ENCODE results near the gene CLSTN2.

- TF ChIP-seq POLR2A (IDR thresholded peaks at IDR 0.05) = no peak
- TF ChIP-seq EP300 (IDR thresholded peaks at IDR 0.05) = no peak
- TF ChIP-seq, protein P1, sequence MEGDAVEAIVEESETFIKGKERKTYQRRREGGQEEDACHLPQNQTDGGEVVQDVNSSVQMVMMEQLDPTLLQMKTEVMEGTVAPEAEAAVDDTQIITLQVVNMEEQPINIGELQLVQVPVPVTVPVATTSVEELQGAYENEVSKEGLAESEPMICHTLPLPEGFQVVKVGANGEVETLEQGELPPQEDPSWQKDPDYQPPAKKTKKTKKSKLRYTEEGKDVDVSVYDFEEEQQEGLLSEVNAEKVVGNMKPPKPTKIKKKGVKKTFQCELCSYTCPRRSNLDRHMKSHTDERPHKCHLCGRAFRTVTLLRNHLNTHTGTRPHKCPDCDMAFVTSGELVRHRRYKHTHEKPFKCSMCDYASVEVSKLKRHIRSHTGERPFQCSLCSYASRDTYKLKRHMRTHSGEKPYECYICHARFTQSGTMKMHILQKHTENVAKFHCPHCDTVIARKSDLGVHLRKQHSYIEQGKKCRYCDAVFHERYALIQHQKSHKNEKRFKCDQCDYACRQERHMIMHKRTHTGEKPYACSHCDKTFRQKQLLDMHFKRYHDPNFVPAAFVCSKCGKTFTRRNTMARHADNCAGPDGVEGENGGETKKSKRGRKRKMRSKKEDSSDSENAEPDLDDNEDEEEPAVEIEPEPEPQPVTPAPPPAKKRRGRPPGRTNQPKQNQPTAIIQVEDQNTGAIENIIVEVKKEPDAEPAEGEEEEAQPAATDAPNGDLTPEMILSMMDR (IDR thresholded peaks at IDR 0.05) = no peak
Observed at GRCh38 chr3:140443073-140443472, 508.1 kb downstream of the CLSTN2 start.

All from tibial nerve (tissue), 4 donors.